Activated naive CD4-positive, alpha-beta T cell treated with anti-CD3 and anti-CD28 coated beads for 36 hours (primary cell): ENCODE measurements around the gene NFKB2. TPM values are rescaled to one million over a fixed set of nuclear protein-coding genes. Genes with fewer than 3 reads are reported as not detected.
A peak's percentile ranks its signal among the peaks of the same experiment; 100 is the strongest.

Source experiments
- CTCF ChIA-PET: fragments of 350-600 bp; sonication (Branson Sonifier 250); formaldehyde crosslinking; loops from one replicate; lab custom pipeline; 2021; ENCODE audit warnings: antibody characterized with exemption; lab: Charles Lee
- DNase-seq: peaks from one replicate; pipeline ENCODE4 v3.0.0-alpha.2; 2020
- H3K27ac Mint-ChIP-seq: one replicate; pipeline ENCODE4 v1.8.0; 2021; ENCODE audit warnings: mild to moderate bottlenecking, mixed read lengths
- H3K27me3 Mint-ChIP-seq: one replicate; pipeline ENCODE4 v1.8.0; 2021; ENCODE audit warnings: low read depth, mixed read lengths
- H3K36me3 Mint-ChIP-seq: one replicate; pipeline ENCODE4 v1.8.0; 2021; ENCODE audit warnings: low read depth, mixed read lengths
- H3K4me1 Mint-ChIP-seq: one replicate; pipeline ENCODE4 v1.8.0; 2021; ENCODE audit warnings: low read depth, mixed read lengths
- H3K4me3 Mint-ChIP-seq: one replicate; pipeline ENCODE4 v1.8.0; 2021; ENCODE audit warnings: mild to moderate bottlenecking, moderate library complexity, mixed read lengths
- H3K9me3 Mint-ChIP-seq: one replicate; pipeline ENCODE4 v1.8.0; 2021; ENCODE audit warnings: mixed read lengths
- intact Hi-C: fragments of 100-400 bp; cut with micrococcal nuclease; formaldehyde crosslinking; loops from one replicate; pipeline ENCODE4 v1.15.1; 2023
- total RNA-seq, 2 experiments: library from RNA; stranded (reverse); gene quantifications; one replicate each; pipeline ENCODE4 v1.2.3, GENCODE V29; 2021

NFKB2 gene
- total RNA-seq, 2 experiments from 2014 or later: 328 to 345 TPM

- CTCF ChIA-PET: interaction anchor here (0.9 to 5.0 kb wide), 6 partner anchors 9 to 166 kb away, joined by 3 to 46 read pairs (median 15); partner anchors contain the start of gene FBXL15
- peaks cover 57% of the 10 kb centered on the region for H3K4me1 Mint-ChIP-seq
- H3K4me3 Mint-ChIP-seq: peak overlapping the region; percentile 87
- H3K36me3 Mint-ChIP-seq: peaks cover 65% of the 10 kb centered on the region
- intact Hi-C loops: no loop called here
- DNase-seq: no peak
- H3K27ac Mint-ChIP-seq: peak overlapping the region; percentile 99
- H3K9me3 Mint-ChIP-seq: no peaks in the 10 kb centered on the region
- H3K27me3 Mint-ChIP-seq: no peaks in the 10 kb centered on the region
Observed at GRCh38 chr10:102396730-102397151, 1.2 kb downstream of the NFKB2 start.

GRCh38 chr10:102397222-102398171 is 2.0 kb downstream of the NFKB2 start:
- CTCF ChIA-PET: interaction anchor here (0.8 to 5.0 kb wide), 9 partner anchors 9 to 167 kb away, joined by 3 to 46 read pairs (median 17); partner anchors contain the start of gene FBXL15
- H3K27ac Mint-ChIP-seq: peak overlapping the region; percentile 99

GRCh38 chr10:102398172-102399020 is 2.9 kb downstream of the NFKB2 start:
- H3K9me3 Mint-ChIP-seq: no peaks in the 10 kb centered on the region
- peak overlapping the region; percentile 99 for H3K27ac Mint-ChIP-seq
- no peak for DNase-seq
- CTCF ChIA-PET: interaction anchor here (0.7 to 4.2 kb wide), 23 partner anchors 9 to 963 kb away, joined by 3 to 28 read pairs (median 4); partner anchors contain the start of genes C10orf95, FBXL15 and SUFU
- H3K27me3 Mint-ChIP-seq: no peaks in the 10 kb centered on the region
- H3K4me1 Mint-ChIP-seq: peaks cover 51% of the 10 kb centered on the region
- peak overlapping the region; percentile 87 for H3K4me3 Mint-ChIP-seq
- intact Hi-C loops: loop anchor here (1.0 kb wide), 1 partner anchor 169 kb away; no protein-coding TSS in a partner anchor
- peaks cover 71% of the 10 kb centered on the region for H3K36me3 Mint-ChIP-seq

More at GRCh38 chr10:102397222-102398171, 2.0 kb downstream of the NFKB2 start:
- peaks cover 70% of the 10 kb centered on the region for H3K36me3 Mint-ChIP-seq
- peaks cover 58% of the 10 kb centered on the region for H3K4me1 Mint-ChIP-seq
- no peaks in the 10 kb centered on the region for H3K27me3 Mint-ChIP-seq
- H3K4me3 Mint-ChIP-seq: peak overlapping the region; percentile 87
- no peaks in the 10 kb centered on the region for H3K9me3 Mint-ChIP-seq
- DNase-seq: no peak
- intact Hi-C loops: no loop called here

GRCh38 chr10:102399217-102400021 is 3.9 kb downstream of the NFKB2 start:
- DNase-seq: peak; percentile 89
- H3K27me3 Mint-ChIP-seq: no peaks in the 10 kb centered on the region
- H3K4me1 Mint-ChIP-seq: peaks cover 49% of the 10 kb centered on the region
- H3K4me3 Mint-ChIP-seq: peak overlapping the region; percentile 87
- peak overlapping the region; percentile 99 for H3K27ac Mint-ChIP-seq
- no peaks in the 10 kb centered on the region for H3K9me3 Mint-ChIP-seq
- peaks cover 68% of the 10 kb centered on the region for H3K36me3 Mint-ChIP-seq
- intact Hi-C loops: loop anchor here (1.0 kb wide), 1 partner anchor 170 kb away; no protein-coding TSS in a partner anchor
- CTCF ChIA-PET: interaction anchor here (0.6 to 4.2 kb wide), 35 partner anchors 8 to 962 kb away, joined by 3 to 28 read pairs (median 4); partner anchors contain the start of genes C10orf95, CUEDC2, FBXL15 and SUFU

- H3K36me3 Mint-ChIP-seq: peaks cover 63% of the 10 kb centered on the region
- no peak for DNase-seq
- CTCF ChIA-PET: interaction anchor here (0.6 to 4.2 kb wide), 15 partner anchors 10 to 235 kb away, joined by 3 to 28 read pairs (median 3); partner anchors contain the start of gene CUEDC2
- peaks cover 49% of the 10 kb centered on the region for H3K4me1 Mint-ChIP-seq
- no peaks in the 10 kb centered on the region for H3K27me3 Mint-ChIP-seq
- peak overlapping the region; percentile 87 for H3K4me3 Mint-ChIP-seq
- H3K27ac Mint-ChIP-seq: peak overlapping the region; percentile 99
- intact Hi-C loops: no loop called here
- no peaks in the 10 kb centered on the region for H3K9me3 Mint-ChIP-seq
Observed at GRCh38 chr10:102400076-102400475, 4.6 kb downstream of the NFKB2 start.

- no peak for DNase-seq
- intact Hi-C loops: no loop called here
- H3K27ac Mint-ChIP-seq: peak overlapping the region; percentile 69
- H3K36me3 Mint-ChIP-seq: peaks cover 61% of the 10 kb centered on the region
- CTCF ChIA-PET: interaction anchor here (0.7 to 4.2 kb wide), 8 partner anchors 9 to 173 kb away, joined by 3 to 28 read pairs (median 12); partner anchors contain the start of gene CUEDC2
- no peaks in the 10 kb centered on the region for H3K9me3 Mint-ChIP-seq
- peaks cover 49% of the 10 kb centered on the region for H3K4me1 Mint-ChIP-seq
- H3K27me3 Mint-ChIP-seq: no peaks in the 10 kb centered on the region
- H3K4me3 Mint-ChIP-seq: peak overlapping the region; percentile 87
Observed at GRCh38 chr10:102400598-102401341, 5.3 kb downstream of the NFKB2 start.

- intact Hi-C loops: no loop called here
- Mint-ChIP-seq H3K36me3 (peaks cover 56% of the 10 kb centered on the region), H3K4me3 (no peak overlapping the region), H3K27ac (peak overlapping the region; percentile 56), H3K9me3 (no peaks in the 10 kb centered on the region), H3K4me1 (peaks cover 47% of the 10 kb centered on the region), H3K27me3 (no peaks in the 10 kb centered on the region)
- CTCF ChIA-PET: interaction anchor here (3.8 to 4.1 kb wide), 2 partner anchors 8 to 171 kb away, joined by 23 to 28 read pairs; no protein-coding TSS in a partner anchor
- DNase-seq: no peak
Observed at GRCh38 chr10:102401342-102401654, 5.8 kb downstream of the NFKB2 start.

- H3K4me1 Mint-ChIP-seq: peaks cover 42% of the 10 kb centered on the region
- H3K36me3 Mint-ChIP-seq: peaks cover 50% of the 10 kb centered on the region
- no peaks in the 10 kb centered on the region for H3K27me3 Mint-ChIP-seq
- H3K4me3 Mint-ChIP-seq: peak overlapping the region; percentile 6
- CTCF ChIA-PET: interaction anchor here (2.6 kb wide), 1 partner anchor 19 kb away, joined by 12 read pairs; the partner anchor contains the start of gene FBXL15
- H3K27ac Mint-ChIP-seq: peak overlapping the region; percentile 53
- DNase-seq: no peak
- H3K9me3 Mint-ChIP-seq: no peaks in the 10 kb centered on the region
- intact Hi-C loops: no loop called here
Observed at GRCh38 chr10:102401735-102402511, 6.4 kb downstream of the NFKB2 start.

- CTCF ChIA-PET: interaction anchor here (1.3 to 2.6 kb wide), 2 partner anchors 19 kb away, joined by 4 to 12 read pairs; partner anchors contain the start of gene FBXL15
- intact Hi-C loops: no loop called here
- Mint-ChIP-seq H3K4me3 (no peak overlapping the region), H3K27ac (no peak overlapping the region), H3K4me1 (peaks cover 37% of the 10 kb centered on the region), H3K36me3 (peaks cover 44% of the 10 kb centered on the region), H3K9me3 (no peaks in the 10 kb centered on the region), H3K27me3 (no peaks in the 10 kb centered on the region)
- no peak for DNase-seq
Observed at GRCh38 chr10:102402512-102402896, 7.0 kb downstream of the NFKB2 start.

- intact Hi-C loops: no loop called here
- peaks cover 33% of the 10 kb centered on the region for H3K4me1 Mint-ChIP-seq
- H3K4me3 Mint-ChIP-seq: no peak overlapping the region
- no peaks in the 10 kb centered on the region for H3K9me3 Mint-ChIP-seq
- H3K27ac Mint-ChIP-seq: no peak overlapping the region
- peaks cover 38% of the 10 kb centered on the region for H3K36me3 Mint-ChIP-seq
- CTCF ChIA-PET: interaction anchor here (0.5 to 2.6 kb wide), 6 partner anchors 9 to 400 kb away, joined by 3 to 12 read pairs (median 4); partner anchors contain the start of gene FBXL15
- no peaks in the 10 kb centered on the region for H3K27me3 Mint-ChIP-seq
- DNase-seq: no peak
Observed at GRCh38 chr10:102403115-102403514, 7.6 kb downstream of the NFKB2 start.
